H9 (cell line): ENCODE data around the gene SLC49A4. TPM values are rescaled to one million over a fixed set of nuclear protein-coding genes. Genes with fewer than 3 reads are reported as not detected.

ENCODE experiments used
- DNase-seq: peaks from one replicate; pipeline ENCODE4 v3.0.0-alpha.2; 2017
- H2AFZ ChIP-seq: one replicate; pipeline ENCODE4 v1.6.1; 2013; ENCODE audit warnings: mild to moderate bottlenecking, low read length, control low read depth, moderate library complexity
- H2AK5ac ChIP-seq: 2 replicates; pipeline ENCODE4 v1.6.1; 2013; ENCODE audit warnings: low read length, control low read depth, mixed read lengths; ENCODE audit not compliant: insufficient read length
- H2BK120ac ChIP-seq: one replicate; pipeline ENCODE4 v1.6.1; 2013; ENCODE audit warnings: low read depth, mild to moderate bottlenecking, low read length, control low read depth, inconsistent platforms; ENCODE audit not compliant: poor library complexity, severe bottlenecking
- H2BK12ac ChIP-seq: 2 replicates; pipeline ENCODE4 v1.6.1; 2013; ENCODE audit warnings: low read length, control low read depth, mixed read lengths, low read depth; ENCODE audit not compliant: insufficient read length
- H2BK15ac ChIP-seq: 2 replicates; pipeline ENCODE4 v1.6.1; 2013; ENCODE audit warnings: low read depth, low read length, control low read depth
- H2BK20ac ChIP-seq: one replicate; pipeline ENCODE4 v1.6.1; 2013; ENCODE audit warnings: low read depth, mild to moderate bottlenecking, low read length, control low read depth, inconsistent platforms; ENCODE audit not compliant: poor library complexity, severe bottlenecking
- H2BK5ac ChIP-seq: 2 replicates; pipeline ENCODE4 v1.6.1; 2013; ENCODE audit warnings: low read length, control low read depth, mixed read lengths; ENCODE audit not compliant: insufficient read length
- H3K14ac ChIP-seq: 2 replicates; pipeline ENCODE4 v1.6.1; 2013; ENCODE audit warnings: low read length, control low read depth; ENCODE audit not compliant: insufficient read depth
- H3K18ac ChIP-seq: 2 replicates; pipeline ENCODE4 v1.6.1; 2013; ENCODE audit warnings: low read depth, mild to moderate bottlenecking, mixed read lengths, low read length, control low read depth; ENCODE audit not compliant: insufficient read length
- H3K23ac ChIP-seq: 2 replicates; pipeline ENCODE4 v1.6.1; 2013; ENCODE audit warnings: low read length, control low read depth, mixed read lengths, low read depth; ENCODE audit not compliant: insufficient read length
- H3K23me2 ChIP-seq: 2 replicates; pipeline ENCODE4 v1.6.1; 2013; ENCODE audit warnings: low read depth, mild to moderate bottlenecking, mixed read lengths, low read length, control low read depth; ENCODE audit not compliant: insufficient read length, poor library complexity, severe bottlenecking
- H3K27ac ChIP-seq: 2 replicates; pipeline ENCODE4 v1.5.1; 2013; ENCODE audit warnings: low read length, control low read depth, mixed read lengths, low read depth; ENCODE audit not compliant: insufficient read length
- H3K27me3 ChIP-seq: 2 replicates; pipeline ENCODE4 v1.6.1; 2013; ENCODE audit warnings: low read length, control low read depth, inconsistent platforms; ENCODE audit not compliant: insufficient read depth
- H3K4ac ChIP-seq: 2 replicates; pipeline ENCODE4 v1.6.1; 2013; ENCODE audit warnings: low read depth, mild to moderate bottlenecking, control low read depth, inconsistent platforms, low read length, moderate library complexity
- H3K4me1 ChIP-seq: 2 replicates; pipeline ENCODE4 v1.6.1; 2013; ENCODE audit warnings: low read length, control low read depth, inconsistent platforms; ENCODE audit not compliant: insufficient read depth
- H3K4me2 ChIP-seq: 2 replicates; pipeline ENCODE4 v1.6.1; 2013; ENCODE audit warnings: low read length, control low read depth, mixed read lengths; ENCODE audit not compliant: insufficient read length, insufficient read depth
- H3K56ac ChIP-seq: 2 replicates; pipeline ENCODE4 v1.6.1; 2013; ENCODE audit warnings: low read depth, mild to moderate bottlenecking, mixed read lengths, low read length, control low read depth; ENCODE audit not compliant: insufficient read length
- H3K79me1 ChIP-seq: 2 replicates; pipeline ENCODE4 v1.6.1; 2013; ENCODE audit warnings: low read depth, mild to moderate bottlenecking, moderate library complexity, low read length, control low read depth, inconsistent platforms; ENCODE audit not compliant: insufficient read depth, poor library complexity, severe bottlenecking
- H3K79me2 ChIP-seq: 2 replicates; pipeline ENCODE4 v1.6.1; 2013; ENCODE audit warnings: low read length, control low read depth, inconsistent platforms; ENCODE audit not compliant: insufficient read depth
- H3K9ac ChIP-seq: 2 replicates; pipeline ENCODE4 v1.6.1; 2013; ENCODE audit warnings: low read length, control low read depth, mixed read lengths; ENCODE audit not compliant: insufficient read length; ENCODE audit errors: extremely low read depth
- H3K9me3 ChIP-seq: one replicate; pipeline ENCODE4 v1.6.1; 2013; ENCODE audit warnings: low read depth, low read length, inconsistent platforms; ENCODE audit not compliant: control insufficient read depth
- H3T11ph ChIP-seq: one replicate; pipeline ENCODE4 v1.6.1; 2013; ENCODE audit warnings: mild to moderate bottlenecking, low read length, control low read depth, inconsistent platforms
- H4K20me1 ChIP-seq: one replicate; pipeline ENCODE4 v1.6.1; 2013; ENCODE audit not compliant: control insufficient read depth, insufficient read length, insufficient read depth
- H4K5ac ChIP-seq: 2 replicates; pipeline ENCODE4 v1.6.1; 2013; ENCODE audit warnings: low read depth, mild to moderate bottlenecking, mixed read lengths, low read length, control low read depth; ENCODE audit not compliant: insufficient read length
- H4K8ac ChIP-seq: replicated peaks from 2 replicates; pipeline ENCODE4 v1.6.1; 2013; ENCODE audit warnings: low read length, control low read depth, mixed read lengths, low read depth; ENCODE audit not compliant: insufficient read length
- H4K91ac ChIP-seq: 2 replicates; pipeline ENCODE4 v1.6.1; 2013; ENCODE audit warnings: low read depth, mild to moderate bottlenecking, moderate library complexity, mixed read lengths, low read length, control low read depth; ENCODE audit not compliant: insufficient read length
- H3K27ac Mint-ChIP-seq, 3 experiments: 2 replicates in 2 of 3; 3 replicates in 1 of 3; pipeline ENCODE4 v1.8.0; 2020 to 2021; ENCODE audit warnings: mixed read lengths in 3 of 3, mild to moderate bottlenecking in 1 of 3, moderate library complexity in 1 of 3
- H3K27me3 Mint-ChIP-seq: 2 replicates; pipeline ENCODE4 v1.8.0; 2021; ENCODE audit warnings: low read depth, mild to moderate bottlenecking, moderate library complexity, mixed read lengths
- H3K36me3 Mint-ChIP-seq, 3 experiments: 2 replicates in 2 of 3; 3 replicates in 1 of 3; pipeline ENCODE4 v1.8.0; 2020 to 2021; ENCODE audit warnings: low read depth in 3 of 3, mixed read lengths in 3 of 3; ENCODE audit not compliant: insufficient read depth in 1 of 3
- H3K4me1 Mint-ChIP-seq, 2 experiments: 2 replicates each; pipeline ENCODE4 v1.8.0; 2020; ENCODE audit warnings: mixed read lengths in 2 of 2
- H3K4me3 Mint-ChIP-seq, 2 experiments: 2 replicates in 1 of 2; 3 replicates in 1 of 2; pipeline ENCODE4 v1.8.0; 2020 to 2021; ENCODE audit warnings: mild to moderate bottlenecking in 2 of 2, mixed read lengths in 2 of 2, moderate library complexity in 1 of 2
- H3K9me3 Mint-ChIP-seq, 2 experiments: 2 replicates in 1 of 2; 3 replicates in 1 of 2; pipeline ENCODE4 v1.8.0; 2020; ENCODE audit warnings: mild to moderate bottlenecking in 2 of 2, mixed read lengths in 2 of 2, moderate library complexity in 1 of 2
- CTCF ChIP-seq: fragments of 200-600 bp; sonication (generic); conservative IDR thresholded peaks from 3 replicates; pipeline ENCODE4 v1.8.0; 2021; ENCODE audit warnings: antibody characterized with exemption, mild to moderate bottlenecking
- WGBS: extraction: QIAGEN DNeasy Blood & Tissue Kit; methylation state at CpG from one replicate; pipeline ENCODE4 v1.1.7; 2013; ENCODE audit warnings: missing lambda C conversion rate, low lambda C conversion rate, mixed read lengths; ENCODE audit not compliant: insufficient read length; ENCODE audit errors: extremely low coverage; 5-methylcytosine and 5-hydroxymethylcytosine counted together
- total RNA-seq: library from RNA; stranded (reverse); gene quantifications from 2 replicates; pipeline ENCODE4 v1.2.1, GENCODE V29; 2021

The SLC49A4 gene
- total RNA-seq, 1 experiment from 2014 or later: 10.7 TPM

GRCh38 chr3:122919291-122919610, 124.4 kb downstream of the SLC49A4 start:
- Histone ChIP-seq H3K27me3 (peaks cover 7% of the 10 kb centered on the region; the same call in 1 of the 2 replicates), H3K14ac (no peak overlapping the region), H3K4me2 (no peak overlapping the region), H3K23ac (no peak overlapping the region), H3K23me2 (peaks cover 4% of the 10 kb centered on the region), H3K9me3 (no peaks in the 10 kb centered on the region), H3K18ac (no peak overlapping the region), H4K91ac (no peak overlapping the region), H3K4me1 (no peaks in the 10 kb centered on the region), H2BK5ac (no peak overlapping the region), H4K20me1 (no peaks in the 10 kb centered on the region), H3K4ac (no peak overlapping the region), H4K5ac (no peak overlapping the region), H3T11ph (no peak overlapping the region), H2AK5ac (no peak overlapping the region), H2AFZ (no peak overlapping the region), H2BK15ac (no peak overlapping the region), H2BK120ac (no peak overlapping the region), H3K79me2 (no peaks in the 10 kb centered on the region), H2BK20ac (no peak overlapping the region), H3K9ac (no peak overlapping the region), H2BK12ac (no peak overlapping the region), H3K27ac (no peak overlapping the region), H3K79me1 (no peaks in the 10 kb centered on the region), H3K56ac (no peak overlapping the region), H4K8ac (no peak overlapping the region)
- TF ChIP-seq CTCF: no peak
- H3K4me1 Mint-ChIP-seq: peaks cover 2% of the 10 kb centered on the region in 2 experiments; a peak in 2 of 4 replicates
- H3K27me3 Mint-ChIP-seq: peaks cover 23% of the 10 kb centered on the region
- H3K36me3 Mint-ChIP-seq: no peaks in the 10 kb centered on the region
- H3K27ac Mint-ChIP-seq: no peak overlapping the region
- no peaks in the 10 kb centered on the region for H3K9me3 Mint-ChIP-seq
- no CpG with 5 or more reads among the region's 3 CpGs for WGBS
- DNase-seq: no peak
- H3K4me3 Mint-ChIP-seq: no peak overlapping the region
